Stimulated activated CD8-positive, alpha-beta memory T cell treated with anti-CD3 and anti-CD28 coated beads, Interleukin-15, amount 100 ng/mL, for 48 hours (primary cell): ENCODE measurements around the gene NHP2.

Experiments used
- DNase-seq, 2 donors: peaks; one replicate each; pipeline ENCODE4 v3.0.0-alpha.2; 2020; ENCODE audit warnings: low read depth in 2 of 2

NHP2 gene

DNA sequence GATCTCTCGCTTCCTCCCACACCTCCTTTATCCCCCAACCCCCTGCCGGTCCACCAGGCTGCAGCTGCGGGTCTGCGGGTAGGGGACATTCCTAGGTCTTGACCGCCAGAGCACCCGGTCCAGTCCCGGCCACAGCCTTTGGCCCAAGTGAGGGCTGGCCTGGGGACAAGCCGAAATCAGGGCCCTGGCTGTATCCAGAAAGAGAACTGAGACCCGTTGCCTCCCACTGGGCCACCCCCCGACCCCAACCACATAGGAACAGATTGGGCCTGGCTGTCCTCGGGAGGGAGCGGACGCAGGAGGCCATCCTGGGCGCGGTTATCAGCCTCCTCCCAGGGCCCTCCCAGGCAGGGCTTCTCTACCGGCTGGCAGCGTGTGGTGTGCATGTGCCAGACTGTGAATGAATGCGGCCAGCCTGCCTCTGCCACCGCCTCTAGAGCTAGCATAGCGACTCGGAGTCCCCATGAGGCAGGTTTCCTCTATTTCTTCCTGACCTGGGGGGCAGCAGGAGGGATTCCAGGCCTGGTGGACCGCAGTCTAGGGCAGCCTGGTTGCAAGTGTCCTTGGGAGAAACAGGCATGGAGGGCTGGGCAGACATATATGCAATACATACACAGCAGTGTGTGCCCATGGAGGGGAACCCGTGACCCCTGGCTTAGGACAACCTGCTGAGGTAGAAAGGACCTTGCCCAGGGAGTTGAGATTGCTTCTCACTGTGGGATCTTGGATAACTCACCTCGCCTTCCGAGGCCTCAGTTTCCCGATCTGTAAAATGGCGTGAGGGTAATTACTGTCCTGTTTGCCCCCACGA is 39.2 kb downstream of the NHP2 start:
- DNase-seq, result peak in 1 of 2 donors; percentile 16

- peak in 1 of 2 donors; percentile 15 for DNase-seq
These were observed 39.8 kb downstream of the NHP2 start for GRCh38 chr5:178113841-178114324.

DNA sequence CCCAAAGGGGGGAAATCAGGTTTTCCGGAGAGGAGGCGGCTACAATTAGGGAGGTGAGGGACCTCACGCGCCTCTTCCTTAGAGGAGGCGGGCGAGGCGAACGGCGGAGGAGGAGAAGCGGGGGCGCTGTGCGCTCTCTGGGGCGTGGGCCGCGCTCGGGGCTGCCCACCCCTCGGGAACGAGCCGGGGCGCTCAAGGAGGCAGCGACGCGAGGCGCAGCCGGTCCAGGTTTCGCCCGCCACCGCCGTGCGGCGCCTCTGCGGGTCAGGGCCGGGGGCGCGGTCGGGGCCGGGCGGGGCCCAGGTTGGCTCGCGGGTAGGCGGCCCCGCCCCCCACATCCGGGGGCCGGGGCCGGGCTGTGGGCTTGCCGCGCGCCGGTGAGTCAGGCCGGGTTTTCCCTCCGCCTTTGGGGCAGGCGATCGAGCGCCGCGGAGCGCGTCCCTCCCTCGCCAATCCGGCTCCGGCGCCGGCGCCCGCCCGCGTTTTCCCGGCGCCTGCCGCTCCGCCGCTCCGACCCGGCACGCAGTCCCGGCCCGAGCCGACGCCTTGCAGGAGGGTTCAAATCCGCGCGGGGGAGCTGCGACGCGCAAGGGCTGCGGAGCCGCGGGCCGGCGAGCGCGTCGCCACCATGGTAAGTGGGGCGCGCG is 40.4 kb downstream of the NHP2 start, which contains the start of gene N4BP3:
TSS of gene N4BP3 (plus strand) at position 392 of the 647 bp plus-strand sequence. CDS start 6,052 bp downstream, outside the sequence.
- peak; percentile 79 to 80 for DNase-seq

DNA sequence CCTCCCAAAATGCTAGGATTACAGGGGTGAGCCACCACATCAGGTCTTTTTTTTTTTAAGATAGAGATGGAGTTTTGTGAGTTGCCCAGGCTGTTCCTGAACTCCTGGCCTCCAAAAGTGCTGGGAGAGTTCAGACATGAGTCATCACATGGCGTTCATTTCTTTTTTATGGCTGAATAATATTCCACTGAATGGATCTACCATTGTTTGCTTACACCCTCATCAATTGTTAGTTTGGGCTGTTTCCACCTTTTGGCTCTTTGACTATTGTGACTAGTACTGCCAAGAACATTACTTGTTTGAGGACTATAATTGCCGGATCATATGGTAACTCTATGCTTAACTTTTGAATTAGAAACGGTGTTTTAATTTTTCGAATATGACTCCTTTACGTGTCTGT is 41.1 kb downstream of the NHP2 start:
- no peak for DNase-seq

DNA sequence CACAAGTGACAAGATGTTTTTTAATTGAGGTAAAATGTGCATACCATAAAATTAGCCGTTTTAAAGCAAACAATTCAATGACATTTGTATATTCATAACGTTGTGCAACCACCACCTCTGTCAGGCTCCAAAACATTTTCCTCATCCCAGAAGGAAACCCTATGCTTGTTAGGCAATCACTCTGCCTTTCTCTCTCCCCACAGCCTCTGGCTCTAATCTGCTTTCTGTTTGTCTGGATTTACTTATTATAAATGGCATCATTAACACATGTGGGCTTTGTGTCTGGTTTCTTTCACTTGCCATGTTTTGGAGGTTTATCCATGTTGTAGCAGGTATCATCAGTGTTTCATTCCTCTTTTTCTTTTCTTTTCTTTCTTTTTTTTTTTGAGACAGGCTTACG is 41.8 kb downstream of the NHP2 start:
- no peak for DNase-seq

DNA sequence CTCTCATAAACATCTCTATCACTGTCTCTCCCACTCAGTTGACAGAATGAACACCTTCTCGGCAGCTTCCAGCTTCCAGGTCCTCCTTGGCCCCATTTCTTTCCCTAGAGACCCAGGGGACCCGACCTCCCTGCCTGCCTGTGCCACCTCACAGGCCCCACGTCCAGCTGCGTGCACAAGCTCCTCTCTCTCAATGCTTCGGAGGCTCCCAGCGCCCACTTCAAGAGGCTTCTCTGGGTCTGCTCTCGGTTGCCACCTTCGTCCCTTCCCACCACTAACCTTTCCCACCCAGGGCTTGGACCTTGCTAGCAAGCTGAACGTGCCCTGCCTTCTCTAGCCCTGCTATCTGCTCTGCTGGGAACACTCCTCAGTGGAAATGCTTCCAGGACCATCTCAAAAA is 43.2 kb downstream of the NHP2 start:
- no peak for DNase-seq

GRCh38 chr5:178108966-178109365 is 44.7 kb downstream of the NHP2 start:
- DNase-seq, result no peak

GRCh38 chr5:178108446-178108845 is 45.2 kb downstream of the NHP2 start:
- no peak for DNase-seq

GRCh38 chr5:178107756-178108310 is 45.9 kb downstream of the NHP2 start:
- DNase-seq, result no peak

- no peak for DNase-seq
These were observed 47.0 kb downstream of the NHP2 start for GRCh38 chr5:178106556-178107239.

- DNase-seq, result no peak
These were observed 47.6 kb downstream of the NHP2 start for GRCh38 chr5:178106086-178106485.

DNA sequence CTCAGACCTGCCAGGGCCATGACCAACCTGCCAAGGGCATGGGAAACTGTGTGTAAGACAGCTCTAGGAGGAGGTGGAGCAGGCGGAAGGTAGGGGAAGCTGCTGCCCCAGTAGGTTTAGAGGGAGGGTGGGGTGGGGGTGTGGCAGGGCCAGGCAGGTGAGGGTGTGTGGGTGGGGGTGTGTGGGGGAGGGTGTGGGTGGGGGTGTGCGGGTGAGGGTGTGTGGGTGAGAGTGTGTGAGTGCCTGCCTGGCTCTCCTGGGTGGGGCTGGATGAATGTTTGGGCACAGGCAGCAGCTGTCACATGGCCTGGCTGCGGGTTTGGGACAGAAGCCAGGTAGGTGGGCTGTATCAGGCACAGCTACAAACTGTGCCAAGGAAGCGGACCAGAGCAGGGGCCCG is 49.2 kb downstream of the NHP2 start:
- DNase-seq, result no peak

GRCh38 chr5:178103612-178104011 is 50.1 kb downstream of the NHP2 start:
- no peak for DNase-seq
